Astrocyte (in vitro differentiated cells and primary cell): Measurements from ENCODE around the gene FGGY.

Experiments
- CTCF ChIP-seq: IDR thresholded peaks from 2 replicates; pipeline ENCODE4 v1.5.1; 2011; ENCODE audit warnings: low read depth, mild to moderate bottlenecking, inconsistent platforms, low read length, moderate library complexity; ENCODE audit not compliant: insufficient read depth
- EZH2 ChIP-seq: IDR thresholded peaks from 2 replicates; pipeline ENCODE4 v1.6.1; 2012; ENCODE audit warnings: mild to moderate bottlenecking, low read length, inconsistent platforms; ENCODE audit not compliant: insufficient read depth

GRCh38 chr1:59545830-59546229 lies 248.9 kb downstream of the FGGY start:
- TF ChIP-seq CTCF (no peak), EZH2 (no peak)
